HS-5 (cell line): ENCODE data around the gene ZFP3.
"Not testable (repeated sequence)": the region's sequence is repeated elsewhere in the genome, so short reads cannot be mapped to it uniquely, and the experiment has no call there.

Experiments used
- DNase-seq: peaks from one replicate; pipeline ENCODE4 v3.0.0-alpha.2; 2012; ENCODE audit warnings: low read depth

The ZFP3 gene

GRCh38 chr17:5078106-5079028, at the start of gene ZFP3:
Gene ZFP3 (plus strand): TSS chr17:5078467. CDS start chr17:5091505, 13,038 bp downstream.
- DNase-seq, result peak; percentile 10

GRCh38 chr17:5030168-5030567, 48.1 kb upstream of the ZFP3 start:
- not testable (repeated sequence) for DNase-seq

GRCh38 chr17:5031365-5032082, 46.7 kb upstream of the ZFP3 start:
- DNase-seq, result peak; percentile 35

- DNase-seq, result no peak
Observed at GRCh38 chr17:5032865-5033264, 45.4 kb upstream of the ZFP3 start.

- no peak for DNase-seq
Observed at GRCh38 chr17:5033352-5034015, 44.8 kb upstream of the ZFP3 start.

GRCh38 chr17:5034063-5034462, 44.2 kb upstream of the ZFP3 start:
- DNase-seq, result no peak

- no peak for DNase-seq
Observed at GRCh38 chr17:5034651-5035050, 43.6 kb upstream of the ZFP3 start.

GRCh38 chr17:5035315-5035714, 43.0 kb upstream of the ZFP3 start, which contains the start of gene SLC52A1:
Gene SLC52A1 (minus strand): TSS chr17:5035426. CDS start chr17:5034606, 820 bp downstream.
- DNase-seq, result no peak

GRCh38 chr17:5042157-5043022, 35.9 kb upstream of the ZFP3 start:
- DNase-seq, result no peak

GRCh38 chr17:5043524-5043923, 34.7 kb upstream of the ZFP3 start:
- DNase-seq, result no peak

- no peak for DNase-seq
Observed at GRCh38 chr17:5044630-5045029, 33.6 kb upstream of the ZFP3 start.

GRCh38 chr17:5045496-5045895, 32.8 kb upstream of the ZFP3 start:
- DNase-seq, result no peak

- DNase-seq, result no peak
Observed at GRCh38 chr17:5047446-5047845, 30.8 kb upstream of the ZFP3 start.

- DNase-seq, result no peak
Observed at GRCh38 chr17:5049314-5049841, 28.9 kb upstream of the ZFP3 start.

GRCh38 chr17:5050278-5050677, 28.0 kb upstream of the ZFP3 start:
- no peak for DNase-seq

- no peak for DNase-seq
Observed at GRCh38 chr17:5055543-5055942, 22.7 kb upstream of the ZFP3 start.

GRCh38 chr17:5065227-5065744, 13.0 kb upstream of the ZFP3 start:
- DNase-seq, result no peak

GRCh38 chr17:5068236-5068635, 10.0 kb upstream of the ZFP3 start:
- no peak for DNase-seq

GRCh38 chr17:5069724-5070123, 8.5 kb upstream of the ZFP3 start:
- no peak for DNase-seq

GRCh38 chr17:5075472-5075871, 2.8 kb upstream of the ZFP3 start:
- not testable (repeated sequence) for DNase-seq

- DNase-seq, result not testable (repeated sequence)
Observed at GRCh38 chr17:5077275-5077674, 992 bp upstream of the ZFP3 start.
